Esophagus (tissue), 2 donors: ENCODE data around the gene KLHL14. TPM values are rescaled to one million over a fixed set of nuclear protein-coding genes. Genes with fewer than 3 reads are reported as not detected.
A peak's percentile ranks its signal among the peaks of the same experiment; 100 is the strongest.

Experiments used
- H3K27ac ChIP-seq, 2 donors: one replicate each; pipeline ENCODE4 v1.5.1; 2013; ENCODE audit warnings: low read depth in 2 of 2, mild to moderate bottlenecking in 2 of 2, inconsistent platforms in 1 of 2, low read length in 1 of 2, moderate library complexity in 1 of 2
- H3K27me3 ChIP-seq, 2 donors: one replicate each; pipeline ENCODE4 v1.6.1; 2013; ENCODE audit warnings: low read length in 2 of 2, control low read depth in 1 of 2, mild to moderate bottlenecking in 1 of 2; ENCODE audit not compliant: insufficient read depth in 2 of 2, control insufficient read depth in 1 of 2
- H3K36me3 ChIP-seq, 2 donors: one replicate each; pipeline ENCODE4 v1.6.1; 2013; ENCODE audit warnings: low read length in 1 of 2; ENCODE audit not compliant: control insufficient read depth in 2 of 2, insufficient read depth in 2 of 2
- H3K4me1 ChIP-seq, 2 donors: one replicate each; pipeline ENCODE4 v1.6.1; 2013; ENCODE audit warnings: low read length in 1 of 2; ENCODE audit not compliant: control insufficient read depth in 2 of 2, insufficient read depth in 2 of 2
- H3K4me3 ChIP-seq, 2 donors: one replicate each; pipeline ENCODE4 v1.5.1; 2013; ENCODE audit warnings: low read length in 2 of 2, mild to moderate bottlenecking in 2 of 2, low read depth in 1 of 2, moderate library complexity in 1 of 2
- H3K9me3 ChIP-seq, 2 donors: one replicate each; pipeline ENCODE4 v1.6.1; 2013; ENCODE audit warnings: mild to moderate bottlenecking in 2 of 2, low read depth in 1 of 2, low read length in 1 of 2, moderate library complexity in 1 of 2; ENCODE audit not compliant: control insufficient read depth in 2 of 2, insufficient read depth in 1 of 2
- WGBS, 2 donors: extraction: QIAGEN DNeasy Blood & Tissue Kit; methylation state at CpG; one replicate each; pipeline ENCODE4 v1.1.7; 2013; 5-methylcytosine and 5-hydroxymethylcytosine counted together
- polyA plus RNA-seq, 2 donors: library from polyadenylated mRNA; stranded (reverse); fragments of 200-250 nt; gene quantifications; one replicate each; pipeline ENCODE4 v1.2.3, GENCODE V29; 2013
- donor health status: healthy with polysubstance abuse.
- donor health status: Bipolar disorder and iron deficiency.

The KLHL14 gene, protein sequence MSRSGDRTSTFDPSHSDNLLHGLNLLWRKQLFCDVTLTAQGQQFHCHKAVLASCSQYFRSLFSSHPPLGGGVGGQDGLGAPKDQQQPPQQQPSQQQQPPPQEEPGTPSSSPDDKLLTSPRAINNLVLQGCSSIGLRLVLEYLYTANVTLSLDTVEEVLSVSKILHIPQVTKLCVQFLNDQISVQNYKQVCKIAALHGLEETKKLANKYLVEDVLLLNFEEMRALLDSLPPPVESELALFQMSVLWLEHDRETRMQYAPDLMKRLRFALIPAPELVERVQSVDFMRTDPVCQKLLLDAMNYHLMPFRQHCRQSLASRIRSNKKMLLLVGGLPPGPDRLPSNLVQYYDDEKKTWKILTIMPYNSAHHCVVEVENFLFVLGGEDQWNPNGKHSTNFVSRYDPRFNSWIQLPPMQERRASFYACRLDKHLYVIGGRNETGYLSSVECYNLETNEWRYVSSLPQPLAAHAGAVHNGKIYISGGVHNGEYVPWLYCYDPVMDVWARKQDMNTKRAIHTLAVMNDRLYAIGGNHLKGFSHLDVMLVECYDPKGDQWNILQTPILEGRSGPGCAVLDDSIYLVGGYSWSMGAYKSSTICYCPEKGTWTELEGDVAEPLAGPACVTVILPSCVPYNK
- polyA plus RNA-seq: under 1 TPM; 0.09 to 0.16 TPM

GRCh38 chr18:32772581-32773381, at the start of gene KLHL14:
TSS of gene KLHL14 (minus strand) at chr18:32773023. CDS start at chr18:32770591, 2,432 bp downstream.
- 36 to 50% methylated on average over 17 of the region's 17 CpGs for WGBS, 2 donors
- Histone ChIP-seq H3K27ac (no peak within 1 kb of the TSS), H3K4me3 (peak within 1 kb of the TSS; percentile 36 to 48), H3K9me3 (peaks cover 0 to 3% of the 10 kb centered on the region in 2 donors), H3K4me1 (peaks cover 10 to 13% of the 10 kb centered on the region in 2 donors), H3K27me3 (peaks cover 0 to 22% of the 10 kb centered on the region in 2 donors), H3K36me3 (no peaks in the 10 kb centered on the region)

DNA sequence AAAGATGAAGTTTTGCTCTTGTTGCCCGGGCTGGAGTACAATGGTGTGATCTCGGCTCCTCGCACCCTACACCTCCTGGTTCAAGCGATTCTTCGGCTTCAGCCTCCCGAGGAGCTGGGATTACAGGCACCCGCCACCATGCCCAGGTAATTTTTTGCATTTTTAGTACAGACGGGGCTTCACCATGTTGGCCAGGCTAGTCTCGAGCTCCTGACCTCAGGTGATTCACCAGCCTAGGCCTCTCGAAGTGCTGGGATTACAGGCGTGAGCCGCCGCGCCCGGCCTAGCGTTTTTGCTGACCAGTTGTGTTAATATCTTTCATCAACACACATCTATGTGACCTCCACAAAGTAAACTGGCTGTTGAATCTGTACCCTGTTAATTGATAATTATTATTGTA, 49.4 kb upstream of the KLHL14 start:
- no peaks in the 10 kb centered on the region for H3K27me3 ChIP-seq
- no peak overlapping the region for H3K27ac ChIP-seq
- 88 to 89% methylated on average over 16 of the region's 16 CpGs for WGBS, 2 donors
- no peak overlapping the region for H3K4me3 ChIP-seq
- no peaks in the 10 kb centered on the region for H3K4me1 ChIP-seq
- no peaks in the 10 kb centered on the region for H3K9me3 ChIP-seq
- H3K36me3 ChIP-seq: no peaks in the 10 kb centered on the region

GRCh38 chr18:32815881-32816280, 43.1 kb upstream of the KLHL14 start:
- 70 to 72% methylated on average over 3 of the region's 3 CpGs for WGBS, 2 donors
- Histone ChIP-seq H3K9me3 (no peaks in the 10 kb centered on the region), H3K36me3 (no peaks in the 10 kb centered on the region), H3K4me3 (no peak overlapping the region), H3K4me1 (no peaks in the 10 kb centered on the region), H3K27ac (no peak overlapping the region), H3K27me3 (no peaks in the 10 kb centered on the region)

- 32 to 69% methylated on average over 3 of the region's 3 CpGs for WGBS, 2 donors
Observed at GRCh38 chr18:32812342-32812741, 39.5 kb upstream of the KLHL14 start.

DNA sequence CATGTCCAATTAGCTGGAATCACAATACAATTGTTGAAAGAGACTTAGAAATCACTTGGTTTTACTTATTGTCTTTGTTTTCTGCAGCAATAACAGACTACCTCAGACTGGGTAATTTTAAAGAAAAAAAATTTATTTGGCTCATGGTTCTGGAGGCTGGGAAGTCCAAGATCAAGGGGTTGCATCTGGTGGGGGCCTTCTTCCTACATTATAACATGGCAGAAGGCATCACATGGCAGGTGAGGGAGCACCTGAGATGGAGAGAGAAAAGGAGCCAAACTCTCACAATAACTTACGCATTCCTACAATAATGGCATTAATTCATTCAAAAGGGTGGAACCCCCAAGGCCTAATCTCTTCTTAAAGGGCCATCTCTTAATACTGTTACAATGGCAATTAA, 37.5 kb upstream of the KLHL14 start:
- Histone ChIP-seq H3K27ac (no peak overlapping the region), H3K36me3 (no peaks in the 10 kb centered on the region), H3K4me1 (no peaks in the 10 kb centered on the region), H3K27me3 (no peaks in the 10 kb centered on the region), H3K9me3 (no peaks in the 10 kb centered on the region), H3K4me3 (no peak overlapping the region)
- WGBS, 2 donors: 83 to 93% methylated on average over 1 of the region's 1 CpG

More at GRCh38 chr18:32812342-32812741, 39.5 kb upstream of the KLHL14 start:
- Histone ChIP-seq H3K9me3 (no peaks in the 10 kb centered on the region), H3K4me3 (no peak overlapping the region), H3K27ac (no peak overlapping the region), H3K36me3 (no peaks in the 10 kb centered on the region), H3K4me1 (no peaks in the 10 kb centered on the region), H3K27me3 (no peaks in the 10 kb centered on the region)

DNA sequence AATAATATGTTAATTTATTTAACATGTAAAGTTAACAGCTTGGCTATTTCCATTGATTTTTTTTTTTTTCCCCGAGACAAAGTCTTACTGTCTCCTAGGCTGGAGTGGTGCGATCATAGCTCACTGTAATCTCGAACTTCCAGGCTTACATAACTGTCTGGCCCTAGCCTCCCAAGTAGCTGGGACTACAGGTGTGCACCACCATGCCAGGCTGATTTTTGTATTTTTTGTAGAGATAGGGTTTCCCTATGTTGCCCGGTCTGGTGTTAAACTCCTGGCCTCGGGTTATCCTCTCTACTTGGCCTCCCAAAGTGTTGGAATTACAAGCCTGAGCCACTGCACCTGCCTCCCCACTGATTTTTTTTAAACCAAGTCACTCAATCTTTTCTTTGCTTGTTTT, 32.5 kb upstream of the KLHL14 start:
- no peaks in the 10 kb centered on the region for H3K27me3 ChIP-seq
- H3K4me1 ChIP-seq: no peaks in the 10 kb centered on the region
- no peak overlapping the region for H3K27ac ChIP-seq
- no peak overlapping the region for H3K4me3 ChIP-seq
- no peaks in the 10 kb centered on the region for H3K36me3 ChIP-seq
- 82 to 91% methylated on average over 5 of the region's 5 CpGs for WGBS, 2 donors
- H3K9me3 ChIP-seq: no peaks in the 10 kb centered on the region

DNA sequence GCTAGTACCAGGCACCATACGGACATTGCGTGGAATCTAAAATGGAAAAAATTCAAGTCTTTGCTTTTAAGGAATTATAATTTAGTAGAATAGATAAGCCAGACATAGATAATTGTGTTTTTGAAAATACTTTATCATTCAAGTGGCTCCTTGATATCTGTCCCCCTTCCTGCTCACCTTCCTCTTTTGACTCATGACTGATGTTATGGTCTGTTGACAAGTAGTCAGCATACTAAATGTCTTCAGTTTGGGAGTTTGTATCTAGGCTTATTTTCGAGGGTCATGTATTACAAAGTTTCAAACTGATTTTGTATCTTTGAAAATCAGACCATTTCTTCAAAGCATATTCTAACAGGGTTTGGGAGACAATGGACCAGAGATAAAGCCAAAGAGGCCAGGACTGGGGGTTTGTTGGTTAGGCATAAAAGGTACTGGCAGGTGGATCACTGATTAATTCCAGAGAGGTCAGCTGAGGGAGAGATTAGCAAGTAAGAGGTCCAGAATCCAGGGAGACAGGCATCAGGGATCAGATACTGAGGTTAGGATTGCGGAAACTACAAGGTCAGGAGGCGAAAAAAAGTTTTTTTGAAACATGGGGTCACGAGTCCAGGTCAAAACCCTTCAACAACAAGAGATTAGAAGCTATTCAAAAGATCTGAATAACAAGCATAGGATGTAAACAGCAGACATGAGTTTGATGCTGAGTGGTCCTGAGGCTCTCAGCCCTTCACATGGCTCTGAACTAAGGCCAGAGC, 31.5 kb upstream of the KLHL14 start:
- no peaks in the 10 kb centered on the region for H3K9me3 ChIP-seq
- no peaks in the 10 kb centered on the region for H3K27me3 ChIP-seq
- WGBS, 2 donors: 76 to 84% methylated on average over 6 of the region's 6 CpGs
- no peaks in the 10 kb centered on the region for H3K4me1 ChIP-seq
- H3K4me3 ChIP-seq: no peak overlapping the region
- H3K27ac ChIP-seq: no peak overlapping the region
- no peaks in the 10 kb centered on the region for H3K36me3 ChIP-seq

DNA sequence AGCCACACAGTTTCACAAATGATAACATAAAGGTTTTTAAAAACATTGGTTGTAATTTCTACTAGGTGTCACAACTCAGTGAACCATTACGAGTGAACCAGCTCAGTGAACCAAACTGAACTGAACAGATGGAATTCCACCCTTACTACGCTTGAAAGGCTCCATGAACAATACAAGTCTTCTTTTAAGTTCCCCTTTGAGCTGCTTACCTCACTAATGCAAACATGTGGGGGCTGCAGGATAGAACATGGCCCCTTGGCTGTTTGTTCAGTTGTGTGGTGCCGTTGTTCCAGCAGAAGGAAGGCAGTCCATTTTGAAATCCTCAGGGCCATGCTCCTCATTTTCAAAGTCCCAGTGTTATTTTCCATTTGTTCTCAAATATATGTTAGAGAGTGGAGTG, 30.7 kb upstream of the KLHL14 start:
- H3K4me1 ChIP-seq: no peaks in the 10 kb centered on the region
- WGBS, 2 donors: 73 to 75% methylated on average over 3 of the region's 3 CpGs
- H3K27me3 ChIP-seq: no peaks in the 10 kb centered on the region
- no peaks in the 10 kb centered on the region for H3K36me3 ChIP-seq
- no peaks in the 10 kb centered on the region for H3K9me3 ChIP-seq
- no peak overlapping the region for H3K4me3 ChIP-seq
- H3K27ac ChIP-seq: no peak overlapping the region
